ENCODE results near the gene CD80.
"Not testable (repeated sequence)": the region's sequence is repeated elsewhere in the genome, so short reads cannot be mapped to it uniquely, and the experiment has no call there.

Gene CD80

GRCh38 chr3:119580067-119580760 lies 20.8 kb upstream of the CD80 start:
- DNase-seq (ENCODE audit: low read depth) = no peak

GRCh38 chr3:119579366-119580066 lies 20.1 kb upstream of the CD80 start, which contains the start of gene ADPRH:
TSS of gene ADPRH (plus strand) at chr3:119579492. CDS start at chr3:119582170, 2,678 bp downstream.
- DNase-seq (ENCODE audit: low read depth) = peak; percentile 21

GRCh38 chr3:119575507-119575906 lies 16.1 kb upstream of the CD80 start:
- no peak for DNase-seq (ENCODE audit: low read depth)

- DNase-seq (ENCODE audit: low read depth) = no peak
Observed at GRCh38 chr3:119571688-119572087, 12.3 kb upstream of the CD80 start.

- no peak for DNase-seq (ENCODE audit: low read depth)
Observed at GRCh38 chr3:119571230-119571629, 11.8 kb upstream of the CD80 start.

- no peak for DNase-seq (ENCODE audit: low read depth)
Observed at GRCh38 chr3:119570229-119570628, 10.8 kb upstream of the CD80 start.

GRCh38 chr3:119569156-119569555 lies 9.7 kb upstream of the CD80 start:
- no peak for DNase-seq (ENCODE audit: low read depth)

GRCh38 chr3:119563334-119563733 lies 3.9 kb upstream of the CD80 start:
- DNase-seq (ENCODE audit: low read depth) = not testable (repeated sequence)

GRCh38 chr3:119562307-119562961 lies 3.0 kb upstream of the CD80 start:
- DNase-seq (ENCODE audit: low read depth) = no peak

GRCh38 chr3:119560160-119560559 lies 746 bp upstream of the CD80 start:
- DNase-seq (ENCODE audit: low read depth) = no peak

- DNase-seq (ENCODE audit: low read depth) = no peak
Observed at GRCh38 chr3:119558626-119559317, 642 bp downstream of the CD80 start.

GRCh38 chr3:119557877-119558269 lies 1.5 kb downstream of the CD80 start:
- DNase-seq (ENCODE audit: low read depth) = no peak

GRCh38 chr3:119557192-119557876 lies 2.1 kb downstream of the CD80 start:
- DNase-seq (ENCODE audit: low read depth) = no peak

GRCh38 chr3:119555929-119556328 lies 3.5 kb downstream of the CD80 start:
- DNase-seq (ENCODE audit: low read depth) = no peak

- no peak for DNase-seq (ENCODE audit: low read depth)
Observed at GRCh38 chr3:119555309-119555735, 4.1 kb downstream of the CD80 start.

GRCh38 chr3:119553823-119554415 lies 5.5 kb downstream of the CD80 start:
- no peak for DNase-seq (ENCODE audit: low read depth)

- not testable (repeated sequence) for DNase-seq (ENCODE audit: low read depth)
Observed at GRCh38 chr3:119552928-119553327, 6.5 kb downstream of the CD80 start.

GRCh38 chr3:119551598-119551997 lies 7.8 kb downstream of the CD80 start:
- no peak for DNase-seq (ENCODE audit: low read depth)

GRCh38 chr3:119550192-119550910 lies 9.1 kb downstream of the CD80 start:
- no peak for DNase-seq (ENCODE audit: low read depth)

GRCh38 chr3:119548341-119548740 lies 11.1 kb downstream of the CD80 start:
- DNase-seq (ENCODE audit: low read depth) = no peak

- no peak for DNase-seq (ENCODE audit: low read depth)
Observed at GRCh38 chr3:119547227-119547626, 12.2 kb downstream of the CD80 start.
